ENCODE results near the gene GLO1. TPM values are rescaled to one million over a fixed set of nuclear protein-coding genes. Genes with fewer than 3 reads are reported as not detected.
A peak's percentile ranks its signal among the peaks of the same experiment; 100 is the strongest.

GLO1 gene
- 93.7 and 199 TPM in 2 replicates for total RNA-seq (2014; rRNA removed; shearing (Covaris generic); ENCODE audit: low replicate concordance)

DNA sequence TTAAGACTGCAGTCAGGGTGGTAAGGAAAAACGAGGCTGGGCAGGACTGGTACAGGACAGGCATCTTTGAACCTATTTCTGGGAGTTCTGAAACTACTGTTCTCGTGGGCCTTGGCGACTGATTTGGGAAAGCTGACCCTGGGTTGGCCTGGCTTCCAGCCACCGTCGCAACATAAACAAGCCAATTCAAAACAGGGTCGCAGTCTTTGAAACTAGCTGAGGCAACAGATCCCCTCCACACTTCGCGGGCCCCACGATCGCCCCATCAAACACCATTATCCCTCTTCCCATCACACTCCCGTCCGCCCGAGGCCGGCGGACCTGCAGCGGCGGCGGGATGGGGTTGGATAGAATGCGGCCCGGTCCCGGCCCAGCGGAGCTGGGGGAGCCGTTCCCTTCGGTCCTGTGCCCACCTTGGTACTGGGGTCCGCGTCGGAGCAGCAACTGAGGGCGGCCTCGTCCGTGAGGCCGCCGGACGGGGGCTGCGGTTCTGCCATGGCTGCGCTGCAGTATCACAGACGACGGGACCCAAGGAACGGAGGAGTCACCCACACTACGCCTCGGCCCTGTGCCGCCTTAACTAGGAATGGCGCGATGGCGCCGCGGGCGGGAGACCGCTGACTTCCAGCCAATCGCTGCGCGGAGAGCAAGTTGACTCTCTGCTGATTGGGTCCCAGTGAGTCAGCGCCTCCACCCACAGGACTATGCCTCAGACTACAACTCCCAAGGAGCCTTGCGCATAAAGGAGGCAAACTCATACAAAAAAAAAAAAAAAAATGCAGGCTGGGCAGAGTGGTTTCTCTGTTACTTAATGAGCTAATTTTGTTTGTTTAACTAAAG lies at the start of gene GLO1:
TSS of gene GLO1 (minus strand) at position 588 of the 840 bp plus-strand sequence. CDS start at position 497, 91 bp downstream.
- Histone ChIP-seq H3K4me3 (ENCODE audit: low read length) (peak within 1 kb of the TSS; percentile 90), H3K9me3 (ENCODE audit: low read length) (peaks cover 11% of the 10 kb centered on the region; the same call in 1 of the 2 replicates), H3K27me3 (ENCODE audit: low read length) (no peaks in the 10 kb centered on the region), H3K27ac (ENCODE audit: low read length) (peak within 1 kb of the TSS; percentile 73), H2AFZ (ENCODE audit: low read length) (peak within 1 kb of the TSS; percentile 49; the same call in 1 of the 2 replicates), H3K4me1 (ENCODE audit: low read length) (peaks cover 15% of the 10 kb centered on the region), H4K20me1 (ENCODE audit: insufficient read depth, low read depth, low read length) (no peaks in the 10 kb centered on the region), H3K4me2 (ENCODE audit: low read depth, low read length, poor library complexity, severe bottlenecking) (peak within 1 kb of the TSS; percentile 93), H3K9me2 (replicated peaks; ENCODE audit: insufficient read depth, low read length) (no peaks in the 10 kb centered on the region), H3K36me3 (ENCODE audit: insufficient read depth, low read length) (peaks cover 17% of the 10 kb centered on the region), H3K9ac (ENCODE audit: low read length) (peak within 1 kb of the TSS; percentile 85), H3K79me2 (ENCODE audit: low read length) (peaks cover 49% of the 10 kb centered on the region)
- peak; percentile 99 for DNase-seq

- Histone ChIP-seq H3K4me2 (ENCODE audit: low read depth, low read length, poor library complexity, severe bottlenecking) (no peak overlapping the region), H3K27me3 (ENCODE audit: low read length) (no peaks in the 10 kb centered on the region), H3K4me1 (ENCODE audit: low read length) (no peaks in the 10 kb centered on the region), H3K36me3 (ENCODE audit: insufficient read depth, low read length) (no peaks in the 10 kb centered on the region), H2AFZ (ENCODE audit: low read length) (no peak overlapping the region), H4K20me1 (ENCODE audit: insufficient read depth, low read depth, low read length) (no peaks in the 10 kb centered on the region), H3K9me2 (replicated peaks; ENCODE audit: insufficient read depth, low read length) (no peaks in the 10 kb centered on the region), H3K79me2 (ENCODE audit: low read length) (no peaks in the 10 kb centered on the region), H3K27ac (ENCODE audit: low read length) (no peak overlapping the region), H3K9ac (ENCODE audit: low read length) (no peak overlapping the region), H3K4me3 (ENCODE audit: low read length) (no peak overlapping the region), H3K9me3 (ENCODE audit: low read length) (no peaks in the 10 kb centered on the region)
- DNase-seq: no peak
These were observed 48.1 kb upstream of the GLO1 start for GRCh38 chr6:38750968-38751615.

DNA sequence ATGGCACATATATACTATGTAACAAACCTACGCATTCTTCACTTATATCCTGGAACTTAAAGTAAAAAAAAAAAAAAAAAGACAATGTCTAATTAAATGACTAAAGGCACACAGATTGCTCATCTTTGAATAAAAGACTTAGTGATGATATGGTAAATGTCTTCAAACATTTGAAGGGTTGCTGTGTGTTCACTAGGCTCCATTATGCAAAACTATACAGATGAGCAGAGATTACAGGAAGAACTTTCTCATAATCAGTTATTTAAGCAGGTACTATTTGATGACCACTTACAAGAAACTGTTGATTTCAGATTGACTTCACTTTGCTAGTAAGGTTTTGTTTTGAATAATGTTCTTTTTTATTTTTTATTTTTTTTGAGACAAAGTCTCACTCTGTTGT lies 46.5 kb upstream of the GLO1 start:
- Histone ChIP-seq H3K4me3 (ENCODE audit: low read length) (no peak overlapping the region), H3K9ac (ENCODE audit: low read length) (no peak overlapping the region), H3K4me1 (ENCODE audit: low read length) (no peaks in the 10 kb centered on the region), H3K4me2 (ENCODE audit: low read depth, low read length, poor library complexity, severe bottlenecking) (no peak overlapping the region), H3K27ac (ENCODE audit: low read length) (no peak overlapping the region), H2AFZ (ENCODE audit: low read length) (no peak overlapping the region), H3K79me2 (ENCODE audit: low read length) (no peaks in the 10 kb centered on the region), H3K36me3 (ENCODE audit: insufficient read depth, low read length) (no peaks in the 10 kb centered on the region), H3K9me2 (replicated peaks; ENCODE audit: insufficient read depth, low read length) (no peaks in the 10 kb centered on the region), H3K9me3 (ENCODE audit: low read length) (no peaks in the 10 kb centered on the region), H3K27me3 (ENCODE audit: low read length) (no peaks in the 10 kb centered on the region), H4K20me1 (ENCODE audit: insufficient read depth, low read depth, low read length) (no peaks in the 10 kb centered on the region)
- no peak for DNase-seq

- no peak overlapping the region for H2AFZ ChIP-seq (ENCODE audit: low read length)
These were observed 36.6 kb upstream of the GLO1 start for GRCh38 chr6:38739532-38739931.

GRCh38 chr6:38738261-38738660 lies 35.3 kb upstream of the GLO1 start:
- Histone ChIP-seq H3K79me2 (ENCODE audit: low read length) (no peaks in the 10 kb centered on the region), H3K36me3 (ENCODE audit: insufficient read depth, low read length) (no peaks in the 10 kb centered on the region), H2AFZ (ENCODE audit: low read length) (no peak overlapping the region), H3K9me3 (ENCODE audit: low read length) (no peaks in the 10 kb centered on the region), H3K27me3 (ENCODE audit: low read length) (no peaks in the 10 kb centered on the region), H3K9me2 (replicated peaks; ENCODE audit: insufficient read depth, low read length) (no peaks in the 10 kb centered on the region), H3K27ac (ENCODE audit: low read length) (no peak overlapping the region), H4K20me1 (ENCODE audit: insufficient read depth, low read depth, low read length) (no peaks in the 10 kb centered on the region), H3K4me3 (ENCODE audit: low read length) (no peak overlapping the region), H3K4me2 (ENCODE audit: low read depth, low read length, poor library complexity, severe bottlenecking) (no peak overlapping the region), H3K4me1 (ENCODE audit: low read length) (no peaks in the 10 kb centered on the region), H3K9ac (ENCODE audit: low read length) (no peak overlapping the region)
- peak; percentile 33 for DNase-seq

More at GRCh38 chr6:38739532-38739931, 36.6 kb upstream of the GLO1 start:
- peak; percentile 38 for DNase-seq
- H3K9ac ChIP-seq (ENCODE audit: low read length): no peak overlapping the region
- H3K27me3 ChIP-seq (ENCODE audit: low read length): no peaks in the 10 kb centered on the region
- H3K36me3 ChIP-seq (ENCODE audit: insufficient read depth, low read length): no peaks in the 10 kb centered on the region
- H3K4me2 ChIP-seq (ENCODE audit: low read depth, low read length, poor library complexity, severe bottlenecking): no peak overlapping the region
- H3K9me3 ChIP-seq (ENCODE audit: low read length): no peaks in the 10 kb centered on the region
- no peaks in the 10 kb centered on the region for H4K20me1 ChIP-seq (ENCODE audit: insufficient read depth, low read depth, low read length)
- H3K4me1 ChIP-seq (ENCODE audit: low read length): no peaks in the 10 kb centered on the region
- H3K27ac ChIP-seq (ENCODE audit: low read length): no peak overlapping the region
- H3K4me3 ChIP-seq (ENCODE audit: low read length): no peak overlapping the region
- no peaks in the 10 kb centered on the region for H3K9me2 ChIP-seq (replicated peaks; ENCODE audit: insufficient read depth, low read length)
- no peaks in the 10 kb centered on the region for H3K79me2 ChIP-seq (ENCODE audit: low read length)

GRCh38 chr6:38736951-38737350 lies 34.0 kb upstream of the GLO1 start:
- Histone ChIP-seq H3K27me3 (ENCODE audit: low read length) (no peaks in the 10 kb centered on the region), H3K9ac (ENCODE audit: low read length) (no peak overlapping the region), H3K4me3 (ENCODE audit: low read length) (no peak overlapping the region), H2AFZ (ENCODE audit: low read length) (no peak overlapping the region), H3K4me1 (ENCODE audit: low read length) (no peaks in the 10 kb centered on the region), H3K9me3 (ENCODE audit: low read length) (no peaks in the 10 kb centered on the region), H3K27ac (ENCODE audit: low read length) (no peak overlapping the region), H3K4me2 (ENCODE audit: low read depth, low read length, poor library complexity, severe bottlenecking) (no peak overlapping the region), H4K20me1 (ENCODE audit: insufficient read depth, low read depth, low read length) (no peaks in the 10 kb centered on the region), H3K9me2 (replicated peaks; ENCODE audit: insufficient read depth, low read length) (no peaks in the 10 kb centered on the region), H3K36me3 (ENCODE audit: insufficient read depth, low read length) (no peaks in the 10 kb centered on the region), H3K79me2 (ENCODE audit: low read length) (no peaks in the 10 kb centered on the region)
- DNase-seq: no peak

GRCh38 chr6:38730140-38730862 lies 27.4 kb upstream of the GLO1 start:
- Histone ChIP-seq H3K9me2 (replicated peaks; ENCODE audit: insufficient read depth, low read length) (no peaks in the 10 kb centered on the region), H3K4me1 (ENCODE audit: low read length) (no peaks in the 10 kb centered on the region), H3K9ac (ENCODE audit: low read length) (no peak overlapping the region), H3K4me3 (ENCODE audit: low read length) (no peak overlapping the region), H4K20me1 (ENCODE audit: insufficient read depth, low read depth, low read length) (no peaks in the 10 kb centered on the region), H3K27ac (ENCODE audit: low read length) (no peak overlapping the region), H3K36me3 (ENCODE audit: insufficient read depth, low read length) (no peaks in the 10 kb centered on the region), H3K79me2 (ENCODE audit: low read length) (no peaks in the 10 kb centered on the region), H2AFZ (ENCODE audit: low read length) (no peak overlapping the region), H3K4me2 (ENCODE audit: low read depth, low read length, poor library complexity, severe bottlenecking) (no peak overlapping the region), H3K27me3 (ENCODE audit: low read length) (no peaks in the 10 kb centered on the region), H3K9me3 (ENCODE audit: low read length) (no peaks in the 10 kb centered on the region)
- DNase-seq: no peak

DNA sequence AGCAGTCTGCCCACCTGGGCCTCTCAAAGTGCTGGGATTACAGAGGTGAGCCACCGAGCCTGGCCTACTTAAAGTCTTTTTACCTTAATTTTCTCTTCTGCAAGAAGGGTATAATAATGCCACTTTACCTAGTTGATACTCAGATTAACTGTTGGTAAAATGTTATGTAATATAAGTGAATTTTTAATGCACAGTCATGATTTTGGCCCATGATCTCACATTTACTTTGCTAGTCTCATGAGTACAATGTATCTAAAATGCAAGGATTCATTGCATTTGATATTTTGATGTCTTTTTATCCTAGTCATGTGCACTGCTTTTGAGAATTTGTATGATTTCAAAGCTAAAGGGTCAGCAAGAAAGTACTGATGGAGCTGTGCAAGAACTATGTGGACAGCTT lies 25.3 kb upstream of the GLO1 start:
- Histone ChIP-seq H3K4me3 (ENCODE audit: low read length) (no peak overlapping the region), H3K9me2 (replicated peaks; ENCODE audit: insufficient read depth, low read length) (no peaks in the 10 kb centered on the region), H4K20me1 (ENCODE audit: insufficient read depth, low read depth, low read length) (no peaks in the 10 kb centered on the region), H3K9me3 (ENCODE audit: low read length) (no peaks in the 10 kb centered on the region), H3K36me3 (ENCODE audit: insufficient read depth, low read length) (no peaks in the 10 kb centered on the region), H3K27me3 (ENCODE audit: low read length) (no peaks in the 10 kb centered on the region), H2AFZ (ENCODE audit: low read length) (no peak overlapping the region), H3K4me1 (ENCODE audit: low read length) (no peaks in the 10 kb centered on the region), H3K9ac (ENCODE audit: low read length) (no peak overlapping the region), H3K27ac (ENCODE audit: low read length) (no peak overlapping the region), H3K4me2 (ENCODE audit: low read depth, low read length, poor library complexity, severe bottlenecking) (no peak overlapping the region), H3K79me2 (ENCODE audit: low read length) (no peaks in the 10 kb centered on the region)
- DNase-seq: no peak

Data from Karpas-422 (cell line).